Body of pancreas (tissue), 4 donors: Measurements from ENCODE around the gene MBD6.

Experiments used
- CTCF ChIP-seq, 7 experiments: fragments of 450-650 bp in 4 of 7; fragments of 200-600 bp in 3 of 7; sonication (generic) in 3 of 7; IDR thresholded peaks; one replicate each; pipeline ENCODE4 v1.5.1; 2016 to 2019; ENCODE audit warnings: antibody characterized with exemption in 7 of 7
- POLR2A ChIP-seq, 3 donors: fragments of 450-650 bp; IDR thresholded peaks; one replicate each; pipeline ENCODE4 v1.6.1; 2016; ENCODE audit warnings: antibody characterized with exemption in 3 of 3, mild to moderate bottlenecking in 2 of 3

DNA sequence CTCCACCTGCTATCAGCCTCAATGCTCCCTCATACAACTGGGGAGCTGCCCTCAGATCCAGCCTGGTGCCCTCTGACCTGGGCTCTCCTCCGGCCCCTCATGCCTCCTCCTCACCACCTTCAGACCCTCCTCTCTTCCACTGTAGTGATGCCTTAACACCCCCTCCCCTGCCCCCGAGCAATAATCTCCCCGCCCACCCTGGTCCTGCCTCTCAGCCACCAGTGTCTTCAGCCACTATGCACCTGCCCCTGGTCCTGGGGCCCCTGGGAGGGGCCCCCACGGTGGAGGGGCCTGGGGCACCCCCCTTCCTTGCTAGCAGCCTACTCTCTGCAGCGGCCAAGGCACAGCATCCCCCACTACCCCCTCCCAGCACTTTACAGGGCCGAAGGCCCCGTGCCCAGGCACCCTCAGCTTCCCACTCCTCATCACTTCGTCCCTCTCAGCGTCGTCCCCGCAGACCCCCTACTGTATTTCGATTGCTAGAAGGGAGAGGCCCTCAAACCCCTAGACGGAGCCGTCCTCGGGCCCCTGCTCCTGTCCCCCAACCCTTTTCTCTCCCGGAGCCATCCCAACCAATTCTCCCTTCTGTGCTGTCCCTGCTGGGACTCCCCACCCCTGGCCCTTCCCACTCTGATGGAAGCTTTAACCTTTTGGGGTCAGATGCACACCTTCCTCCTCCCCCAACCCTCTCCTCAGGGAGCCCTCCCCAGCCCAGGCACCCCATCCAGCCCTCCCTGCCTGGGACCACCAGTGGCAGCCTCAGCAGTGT lies 3.2 kb downstream of the MBD6 start:
- TF ChIP-seq POLR2A (IDR thresholded peaks at IDR 0.05), result no peak
- TF ChIP-seq CTCF (IDR thresholded peaks at IDR 0.05), result no peak
